H9 (cell line): ENCODE data around the gene PARK7. TPM values are rescaled to one million over a fixed set of nuclear protein-coding genes. Genes with fewer than 3 reads are reported as not detected.

Experiments
- DNase-seq: peaks from one replicate; pipeline ENCODE4 v3.0.0-alpha.2; 2017
- H2AFZ ChIP-seq: one replicate; pipeline ENCODE4 v1.6.1; 2013; ENCODE audit warnings: mild to moderate bottlenecking, low read length, control low read depth, moderate library complexity
- H2AK5ac ChIP-seq: 2 replicates; pipeline ENCODE4 v1.6.1; 2013; ENCODE audit warnings: low read length, control low read depth, mixed read lengths; ENCODE audit not compliant: insufficient read length
- H2BK120ac ChIP-seq: one replicate; pipeline ENCODE4 v1.6.1; 2013; ENCODE audit warnings: low read depth, mild to moderate bottlenecking, low read length, control low read depth, inconsistent platforms; ENCODE audit not compliant: poor library complexity, severe bottlenecking
- H2BK12ac ChIP-seq: 2 replicates; pipeline ENCODE4 v1.6.1; 2013; ENCODE audit warnings: low read length, control low read depth, mixed read lengths, low read depth; ENCODE audit not compliant: insufficient read length
- H2BK15ac ChIP-seq: 2 replicates; pipeline ENCODE4 v1.6.1; 2013; ENCODE audit warnings: low read depth, low read length, control low read depth
- H2BK20ac ChIP-seq: one replicate; pipeline ENCODE4 v1.6.1; 2013; ENCODE audit warnings: low read depth, mild to moderate bottlenecking, low read length, control low read depth, inconsistent platforms; ENCODE audit not compliant: poor library complexity, severe bottlenecking
- H2BK5ac ChIP-seq: 2 replicates; pipeline ENCODE4 v1.6.1; 2013; ENCODE audit warnings: low read length, control low read depth, mixed read lengths; ENCODE audit not compliant: insufficient read length
- H3K14ac ChIP-seq: 2 replicates; pipeline ENCODE4 v1.6.1; 2013; ENCODE audit warnings: low read length, control low read depth; ENCODE audit not compliant: insufficient read depth
- H3K18ac ChIP-seq: 2 replicates; pipeline ENCODE4 v1.6.1; 2013; ENCODE audit warnings: low read depth, mild to moderate bottlenecking, mixed read lengths, low read length, control low read depth; ENCODE audit not compliant: insufficient read length
- H3K23ac ChIP-seq: 2 replicates; pipeline ENCODE4 v1.6.1; 2013; ENCODE audit warnings: low read length, control low read depth, mixed read lengths, low read depth; ENCODE audit not compliant: insufficient read length
- H3K23me2 ChIP-seq: 2 replicates; pipeline ENCODE4 v1.6.1; 2013; ENCODE audit warnings: low read depth, mild to moderate bottlenecking, mixed read lengths, low read length, control low read depth; ENCODE audit not compliant: insufficient read length, poor library complexity, severe bottlenecking
- H3K27ac ChIP-seq: 2 replicates; pipeline ENCODE4 v1.5.1; 2013; ENCODE audit warnings: low read length, control low read depth, mixed read lengths, low read depth; ENCODE audit not compliant: insufficient read length
- H3K27me3 ChIP-seq: 2 replicates; pipeline ENCODE4 v1.6.1; 2013; ENCODE audit warnings: low read length, control low read depth, inconsistent platforms; ENCODE audit not compliant: insufficient read depth
- H3K4ac ChIP-seq: 2 replicates; pipeline ENCODE4 v1.6.1; 2013; ENCODE audit warnings: low read depth, mild to moderate bottlenecking, control low read depth, inconsistent platforms, low read length, moderate library complexity
- H3K4me1 ChIP-seq: 2 replicates; pipeline ENCODE4 v1.6.1; 2013; ENCODE audit warnings: low read length, control low read depth, inconsistent platforms; ENCODE audit not compliant: insufficient read depth
- H3K4me2 ChIP-seq: 2 replicates; pipeline ENCODE4 v1.6.1; 2013; ENCODE audit warnings: low read length, control low read depth, mixed read lengths; ENCODE audit not compliant: insufficient read length, insufficient read depth
- H3K56ac ChIP-seq: 2 replicates; pipeline ENCODE4 v1.6.1; 2013; ENCODE audit warnings: low read depth, mild to moderate bottlenecking, mixed read lengths, low read length, control low read depth; ENCODE audit not compliant: insufficient read length
- H3K79me1 ChIP-seq: 2 replicates; pipeline ENCODE4 v1.6.1; 2013; ENCODE audit warnings: low read depth, mild to moderate bottlenecking, moderate library complexity, low read length, control low read depth, inconsistent platforms; ENCODE audit not compliant: insufficient read depth, poor library complexity, severe bottlenecking
- H3K79me2 ChIP-seq: 2 replicates; pipeline ENCODE4 v1.6.1; 2013; ENCODE audit warnings: low read length, control low read depth, inconsistent platforms; ENCODE audit not compliant: insufficient read depth
- H3K9ac ChIP-seq: 2 replicates; pipeline ENCODE4 v1.6.1; 2013; ENCODE audit warnings: low read length, control low read depth, mixed read lengths; ENCODE audit not compliant: insufficient read length; ENCODE audit errors: extremely low read depth
- H3K9me3 ChIP-seq: one replicate; pipeline ENCODE4 v1.6.1; 2013; ENCODE audit warnings: low read depth, low read length, inconsistent platforms; ENCODE audit not compliant: control insufficient read depth
- H3T11ph ChIP-seq: one replicate; pipeline ENCODE4 v1.6.1; 2013; ENCODE audit warnings: mild to moderate bottlenecking, low read length, control low read depth, inconsistent platforms
- H4K20me1 ChIP-seq: one replicate; pipeline ENCODE4 v1.6.1; 2013; ENCODE audit not compliant: control insufficient read depth, insufficient read length, insufficient read depth
- H4K5ac ChIP-seq: 2 replicates; pipeline ENCODE4 v1.6.1; 2013; ENCODE audit warnings: low read depth, mild to moderate bottlenecking, mixed read lengths, low read length, control low read depth; ENCODE audit not compliant: insufficient read length
- H4K8ac ChIP-seq: replicated peaks from 2 replicates; pipeline ENCODE4 v1.6.1; 2013; ENCODE audit warnings: low read length, control low read depth, mixed read lengths, low read depth; ENCODE audit not compliant: insufficient read length
- H4K91ac ChIP-seq: 2 replicates; pipeline ENCODE4 v1.6.1; 2013; ENCODE audit warnings: low read depth, mild to moderate bottlenecking, moderate library complexity, mixed read lengths, low read length, control low read depth; ENCODE audit not compliant: insufficient read length
- H3K27ac Mint-ChIP-seq, 3 experiments: 2 replicates in 2 of 3; 3 replicates in 1 of 3; pipeline ENCODE4 v1.8.0; 2020 to 2021; ENCODE audit warnings: mixed read lengths in 3 of 3, mild to moderate bottlenecking in 1 of 3, moderate library complexity in 1 of 3
- H3K27me3 Mint-ChIP-seq: 2 replicates; pipeline ENCODE4 v1.8.0; 2021; ENCODE audit warnings: low read depth, mild to moderate bottlenecking, moderate library complexity, mixed read lengths
- H3K36me3 Mint-ChIP-seq, 3 experiments: 2 replicates in 2 of 3; 3 replicates in 1 of 3; pipeline ENCODE4 v1.8.0; 2020 to 2021; ENCODE audit warnings: low read depth in 3 of 3, mixed read lengths in 3 of 3; ENCODE audit not compliant: insufficient read depth in 1 of 3
- H3K4me1 Mint-ChIP-seq, 2 experiments: 2 replicates each; pipeline ENCODE4 v1.8.0; 2020; ENCODE audit warnings: mixed read lengths in 2 of 2
- H3K4me3 Mint-ChIP-seq, 2 experiments: 2 replicates in 1 of 2; 3 replicates in 1 of 2; pipeline ENCODE4 v1.8.0; 2020 to 2021; ENCODE audit warnings: mild to moderate bottlenecking in 2 of 2, mixed read lengths in 2 of 2, moderate library complexity in 1 of 2
- H3K9me3 Mint-ChIP-seq, 2 experiments: 2 replicates in 1 of 2; 3 replicates in 1 of 2; pipeline ENCODE4 v1.8.0; 2020; ENCODE audit warnings: mild to moderate bottlenecking in 2 of 2, mixed read lengths in 2 of 2, moderate library complexity in 1 of 2
- CTCF ChIP-seq: fragments of 200-600 bp; sonication (generic); conservative IDR thresholded peaks from 3 replicates; pipeline ENCODE4 v1.8.0; 2021; ENCODE audit warnings: antibody characterized with exemption, mild to moderate bottlenecking
- WGBS: extraction: QIAGEN DNeasy Blood & Tissue Kit; methylation state at CpG from one replicate; pipeline ENCODE4 v1.1.7; 2013; ENCODE audit warnings: missing lambda C conversion rate, low lambda C conversion rate, mixed read lengths; ENCODE audit not compliant: insufficient read length; ENCODE audit errors: extremely low coverage; 5-methylcytosine and 5-hydroxymethylcytosine counted together
- total RNA-seq: library from RNA; stranded (reverse); gene quantifications from 2 replicates; pipeline ENCODE4 v1.2.1, GENCODE V29; 2021

The PARK7 gene
- total RNA-seq, 1 experiment from 2014 or later = 370 TPM

DNA sequence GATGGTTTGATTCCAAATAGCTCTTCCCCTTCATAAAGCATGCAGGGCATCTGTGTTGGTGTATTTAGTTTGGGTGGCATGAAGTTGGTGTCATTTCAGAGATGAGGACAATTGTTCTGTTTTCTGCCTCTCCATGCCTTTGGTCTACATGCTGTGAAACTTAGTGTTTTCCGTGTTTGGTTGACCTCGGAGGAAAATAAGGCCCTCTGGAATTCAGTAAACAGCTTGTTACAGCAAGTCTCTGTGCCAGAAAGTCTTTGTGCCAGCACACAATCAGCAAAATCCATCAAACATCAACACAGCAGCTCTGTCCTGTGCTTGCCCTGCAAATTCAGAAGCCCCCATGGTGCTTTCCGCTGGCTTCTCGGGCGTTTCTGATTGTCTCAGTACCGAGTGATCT, 9.5 kb downstream of the PARK7 start:
- H3K79me1 ChIP-seq = peaks cover 5% of the 10 kb centered on the region
- no peak overlapping the region for H2BK12ac ChIP-seq
- H3K9ac ChIP-seq = no peak overlapping the region
- H2BK15ac ChIP-seq = no peak overlapping the region
- H3K27ac ChIP-seq = no peak overlapping the region
- H3K9me3 Mint-ChIP-seq = no peaks in the 10 kb centered on the region
- peaks cover 2% of the 10 kb centered on the region in 2 experiments for H3K4me1 Mint-ChIP-seq
- no peak overlapping the region for H3K27ac Mint-ChIP-seq
- no peak overlapping the region for H3K4me2 ChIP-seq
- no peak for DNase-seq
- H3K4me3 Mint-ChIP-seq = no peak overlapping the region
- no peaks in the 10 kb centered on the region for H3K9me3 ChIP-seq
- no peak overlapping the region for H4K8ac ChIP-seq
- H3K36me3 Mint-ChIP-seq = peaks cover 49 to 69% (median 58%) of the 10 kb centered on the region in 3 experiments
- no peak overlapping the region for H3K4ac ChIP-seq
- H3K23me2 ChIP-seq = no peaks in the 10 kb centered on the region
- H3K79me2 ChIP-seq = peaks cover 2% of the 10 kb centered on the region
- no peak overlapping the region for H3K56ac ChIP-seq
- no peak overlapping the region for H4K5ac ChIP-seq
- WGBS = no CpG with 5 or more reads among the region's 6 CpGs
- no peaks in the 10 kb centered on the region for H3K27me3 Mint-ChIP-seq
- H3K23ac ChIP-seq = no peak overlapping the region
- H3T11ph ChIP-seq = no peak overlapping the region
- no peak overlapping the region for H3K14ac ChIP-seq
- H4K91ac ChIP-seq = no peak overlapping the region
- H4K20me1 ChIP-seq = no peaks in the 10 kb centered on the region
- H2AFZ ChIP-seq = no peak overlapping the region
- no peaks in the 10 kb centered on the region for H3K4me1 ChIP-seq
- no peak overlapping the region for H2BK120ac ChIP-seq
- H2BK5ac ChIP-seq = no peak overlapping the region
- no peak for TF ChIP-seq CTCF
- H3K27me3 ChIP-seq = no peaks in the 10 kb centered on the region
- no peak overlapping the region for H2BK20ac ChIP-seq
- no peak overlapping the region for H2AK5ac ChIP-seq
- H3K18ac ChIP-seq = no peak overlapping the region
